Lung (tissue), 12 donors: ENCODE data around the gene TRABD. TPM values are rescaled to one million over a fixed set of nuclear protein-coding genes. Genes with fewer than 3 reads are reported as not detected.

Source experiments
- ATAC-seq: fragments of 200-7000 bp; cut with Tn5 transposase; one replicate; pipeline ENCODE4 v1.9.1; 2020; ENCODE audit warnings: moderate number of reproducible peaks; ENCODE audit not compliant: insufficient read depth, low FRiP score
- DNase-seq, 3 donors: peaks; one replicate each; pipeline ENCODE4 v3.0.0-alpha.2; 2013 to 2017
- H3K27ac ChIP-seq, 2 donors: one replicate each; pipeline ENCODE4 v1.5.1; 2013; ENCODE audit warnings: mild to moderate bottlenecking in 2 of 2, moderate library complexity in 2 of 2, control low read depth in 1 of 2, inconsistent platforms in 1 of 2, low read depth in 1 of 2, low read length in 1 of 2
- H3K27me3 ChIP-seq, 3 donors: one replicate each; pipeline ENCODE4 v1.5.1; 2013; ENCODE audit warnings: low read length in 2 of 3; ENCODE audit not compliant: control insufficient read depth in 3 of 3, insufficient read depth in 3 of 3
- H3K36me3 ChIP-seq, 4 donors: one replicate each; pipeline ENCODE4 v1.5.1; 2013; ENCODE audit warnings: low read length in 4 of 4, mild to moderate bottlenecking in 1 of 4, moderate library complexity in 1 of 4; ENCODE audit not compliant: control insufficient read depth in 4 of 4, insufficient read depth in 4 of 4
- H3K4me1 ChIP-seq, 5 donors: one replicate each; pipeline ENCODE4 v1.5.1; 2013; ENCODE audit warnings: low read length in 5 of 5, mild to moderate bottlenecking in 2 of 5, moderate library complexity in 1 of 5; ENCODE audit not compliant: control insufficient read depth in 5 of 5, insufficient read depth in 5 of 5
- H3K4me3 ChIP-seq: one replicate; pipeline ENCODE4 v1.5.1; 2013; ENCODE audit warnings: mild to moderate bottlenecking, control low read depth, moderate library complexity
- H3K9ac ChIP-seq, 2 donors: one replicate each; pipeline ENCODE4 v1.5.1; 2013; ENCODE audit warnings: low read length in 2 of 2, control low read depth in 1 of 2; ENCODE audit not compliant: insufficient read depth in 1 of 2
- H3K9me3 ChIP-seq, 4 donors: one replicate each; pipeline ENCODE4 v1.5.1; 2013; ENCODE audit warnings: low read length in 3 of 4, mild to moderate bottlenecking in 1 of 4, moderate library complexity in 1 of 4; ENCODE audit not compliant: control insufficient read depth in 4 of 4, insufficient read depth in 3 of 4
- CTCF ChIP-seq: IDR thresholded peaks from 2 replicates; pipeline ENCODE4 v1.5.1; 2012; ENCODE audit warnings: mild to moderate bottlenecking; ENCODE audit errors: control extremely low read depth, extremely low read depth
- WGBS, 2 donors: extraction: QIAGEN DNeasy Blood & Tissue Kit; methylation state at CpG; one replicate each; pipeline ENCODE4 v1.1.7; 2013; 5-methylcytosine and 5-hydroxymethylcytosine counted together
- polyA plus RNA-seq, 2 donors: library from polyadenylated mRNA; stranded (reverse); fragments of 200-250 nt; gene quantifications; one replicate each; pipeline ENCODE4 v1.2.1, GENCODE V29; 2013
- total RNA-seq, 2 donors: library from RNA; depleted of rRNA in 1 of 2; stranded (reverse); fragments of >200 nt in 1 of 2; gene quantifications; one replicate each; pipeline ENCODE4 v1.2.1, GENCODE V29; 2014 to 2021
- donor health status: control.
- donor health status: control.
- donor health status: Bipolar disorder and iron deficiency.
- donor health status: healthy.
- donor health status: DM: yes; HTN: yes; CAD: no.

The TRABD gene
- total and polyA plus RNA-seq, 4 donors, result 16.2 to 72.7 (median 62.2) TPM

- Histone ChIP-seq H3K4me3 (no peak overlapping the region), H3K27me3 (no peaks in the 10 kb centered on the region), H3K4me1 (peaks cover 0 to 29% (median 5%) of the 10 kb centered on the region in 5 donors), H3K36me3 (peaks cover 3 to 20% (median 12%) of the 10 kb centered on the region in 4 donors), H3K27ac (no peak overlapping the region), H3K9ac (no peak overlapping the region), H3K9me3 (no peaks in the 10 kb centered on the region)
- no peak for TF ChIP-seq CTCF
- no peak for DNase-seq
- WGBS, 2 donors, result 82% methylated on average over 9 of the region's 9 CpGs
- no peak for ATAC-seq
These were observed 53.0 kb downstream of the TRABD start for GRCh38 chr22:50238755-50239154.

GRCh38 chr22:50242406-50242949, 56.8 kb downstream of the TRABD start:
- Histone ChIP-seq H3K9me3 (no peaks in the 10 kb centered on the region), H3K27me3 (no peaks in the 10 kb centered on the region), H3K27ac (no peak overlapping the region), H3K9ac (no peak overlapping the region), H3K4me1 (peaks cover 0 to 40% (median 7%) of the 10 kb centered on the region in 5 donors), H3K36me3 (peaks cover 3 to 21% (median 19%) of the 10 kb centered on the region in 4 donors), H3K4me3 (peak overlapping the region; percentile 35)
- DNase-seq, result no peak
- no peak for ATAC-seq
- TF ChIP-seq CTCF, result no peak
- WGBS, 2 donors, result 61 to 77% methylated on average over 14 of the region's 14 CpGs

- TF ChIP-seq CTCF, result no peak
- DNase-seq, result peak in 1 of 3 donors; percentile 42
- Histone ChIP-seq H3K4me1 (peaks cover 0 to 40% (median 7%) of the 10 kb centered on the region in 5 donors), H3K9me3 (no peaks in the 10 kb centered on the region), H3K36me3 (peaks cover under 1 to 23% (median 22%) of the 10 kb centered on the region in 4 donors), H3K9ac (peak overlapping the region; percentile 63 to 71), H3K4me3 (peak overlapping the region; percentile 71), H3K27me3 (no peaks in the 10 kb centered on the region), H3K27ac (peak overlapping the region; percentile 82 to 93)
- 11 to 22% methylated on average over 27 of the region's 27 CpGs for WGBS, 2 donors
- no peak for ATAC-seq
These were observed 58.1 kb downstream of the TRABD start for GRCh38 chr22:50243685-50244419.
